Head of caudate nucleus (tissue), 42 donors: ENCODE results near the gene STRN.
"Not testable (repeated sequence)": the region's sequence is repeated elsewhere in the genome, so short reads cannot be mapped to it uniquely, and the experiment has no call there.

ENCODE experiments used
- DNase-seq, 42 donors: peaks; one replicate each; pipeline versions ENCODE4 v3.0.0 to v3.0.0-alpha.2; 2020 to 2021; ENCODE audit warnings: mixed read lengths in 7 of 42
- intact Hi-C: fragments of 100-400 bp; cut with DNase I; formaldehyde crosslinking; loops from one replicate; pipeline ENCODE4 v1.15.0; 2022

Gene STRN

GRCh38 chr2:36966370-36967235 is at the start of gene STRN:
TSS of gene STRN (minus strand) at chr2:36966536. CDS start at chr2:36966463, 73 bp downstream.
- intact Hi-C loops: loop anchor here (10.0 kb wide), 1 partner anchor 52 kb away; no protein-coding TSS in a partner anchor

GRCh38 chr2:37013315-37013641 is 46.9 kb upstream of the STRN start:
- DNase-seq: no peak

More at GRCh38 chr2:36966370-36967235, at the start of gene STRN:
- DNase-seq: peak; percentile 85 to 99 (median 96)

GRCh38 chr2:37011130-37011529 is 44.8 kb upstream of the STRN start:
- DNase-seq: no peak
- intact Hi-C loops: no loop called here

More at GRCh38 chr2:37013315-37013641, 46.9 kb upstream of the STRN start:
- intact Hi-C loops: no loop called here

- intact Hi-C loops: no loop called here
- DNase-seq: peak in 10 of 42 donors; percentile 7 to 51 (median 21)
These were observed 39.0 kb upstream of the STRN start for GRCh38 chr2:37005118-37005868.

GRCh38 chr2:37000988-37001556 is 34.7 kb upstream of the STRN start:
- intact Hi-C loops: no loop called here

GRCh38 chr2:37000318-37000717 is 34.0 kb upstream of the STRN start:
- intact Hi-C loops: no loop called here
- no peak for DNase-seq

More at GRCh38 chr2:37000988-37001556, 34.7 kb upstream of the STRN start:
- DNase-seq: no peak

- intact Hi-C loops, DNase-seq: not testable (repeated sequence)
These were observed 33.1 kb upstream of the STRN start for GRCh38 chr2:36999416-36999815.

GRCh38 chr2:36993841-36994620 is 27.7 kb upstream of the STRN start:
- intact Hi-C loops: no loop called here
- no peak for DNase-seq

GRCh38 chr2:36988008-36988407 is 21.7 kb upstream of the STRN start:
- intact Hi-C loops: no loop called here

GRCh38 chr2:36982467-36982866 is 16.1 kb upstream of the STRN start:
- no peak for DNase-seq
- intact Hi-C loops: no loop called here

More at GRCh38 chr2:36988008-36988407, 21.7 kb upstream of the STRN start:
- no peak for DNase-seq

GRCh38 chr2:36981911-36982310 is 15.6 kb upstream of the STRN start:
- intact Hi-C loops: no loop called here
- no peak for DNase-seq

- DNase-seq, intact Hi-C loops: not testable (repeated sequence)
These were observed 12.7 kb upstream of the STRN start for GRCh38 chr2:36979007-36979406.

GRCh38 chr2:36976065-36976464 is 9.7 kb upstream of the STRN start:
- DNase-seq: peak in 1 of 42 donors; percentile 31
- intact Hi-C loops: no loop called here

GRCh38 chr2:36975306-36975705 is 9.0 kb upstream of the STRN start:
- DNase-seq: peak in 1 of 42 donors; percentile 25
- intact Hi-C loops: no loop called here

- intact Hi-C loops: no loop called here
- DNase-seq: no peak
These were observed 7.0 kb upstream of the STRN start for GRCh38 chr2:36973320-36973719.

- no peak for DNase-seq
- intact Hi-C loops: no loop called here
These were observed 5.7 kb upstream of the STRN start for GRCh38 chr2:36971990-36972389.

- intact Hi-C loops: loop anchor here (10.0 kb wide), 1 partner anchor 53 kb away; no protein-coding TSS in a partner anchor
- no peak for DNase-seq
These were observed 1.0 kb upstream of the STRN start for GRCh38 chr2:36967236-36967876.

- intact Hi-C loops: loop anchor here (10.0 kb wide), 1 partner anchor 51 kb away; no protein-coding TSS in a partner anchor
- DNase-seq: peak in 23 of 42 donors; percentile 8 to 65 (median 27)
These were observed 476 bp downstream of the STRN start for GRCh38 chr2:36965751-36966369.
